GM19438 (cell line): ENCODE measurements around the gene PGS1.
"Not testable (repeated sequence)": the region's sequence is repeated elsewhere in the genome, so short reads cannot be mapped to it uniquely, and the experiment has no call there.

Experiments
- ATAC-seq: cut with Tn5 transposase; IDR thresholded peaks from one replicate; pipeline ENCODE4 v1.9.1; 2021; ENCODE audit warnings: low read depth; ENCODE audit not compliant: unreplicated experiment

PGS1 gene

DNA sequence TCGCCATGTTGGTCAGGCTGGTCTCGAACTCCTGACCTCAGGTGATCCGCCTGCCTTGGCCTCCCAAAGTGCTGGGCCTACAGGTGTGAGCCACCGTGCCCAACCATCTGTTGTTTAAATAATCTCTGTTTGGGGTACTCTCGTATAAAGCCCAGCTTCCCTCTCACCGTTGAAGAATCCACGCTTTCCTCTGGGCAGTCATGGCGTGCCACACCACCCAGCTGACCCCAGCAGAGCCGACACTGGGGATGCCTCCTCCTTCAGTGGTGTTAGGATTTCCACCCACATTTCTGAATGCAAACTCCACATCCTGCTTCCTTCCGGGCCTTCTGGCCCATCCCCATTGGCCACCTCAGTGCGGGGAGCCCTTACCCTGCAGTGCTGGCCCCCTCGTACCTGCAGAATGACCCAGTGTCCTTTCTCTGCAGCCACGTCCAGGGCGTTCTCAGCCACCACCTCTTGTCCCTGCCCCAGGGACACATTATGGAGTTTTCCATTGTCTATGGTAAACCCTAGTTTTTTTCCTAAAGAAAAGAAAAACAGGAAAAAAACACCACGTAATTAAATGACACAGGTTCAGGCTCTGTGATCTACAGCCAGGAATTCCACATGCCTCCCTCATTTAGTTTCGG lies 60.4 kb downstream of the PGS1 start:
- no peak for ATAC-seq

DNA sequence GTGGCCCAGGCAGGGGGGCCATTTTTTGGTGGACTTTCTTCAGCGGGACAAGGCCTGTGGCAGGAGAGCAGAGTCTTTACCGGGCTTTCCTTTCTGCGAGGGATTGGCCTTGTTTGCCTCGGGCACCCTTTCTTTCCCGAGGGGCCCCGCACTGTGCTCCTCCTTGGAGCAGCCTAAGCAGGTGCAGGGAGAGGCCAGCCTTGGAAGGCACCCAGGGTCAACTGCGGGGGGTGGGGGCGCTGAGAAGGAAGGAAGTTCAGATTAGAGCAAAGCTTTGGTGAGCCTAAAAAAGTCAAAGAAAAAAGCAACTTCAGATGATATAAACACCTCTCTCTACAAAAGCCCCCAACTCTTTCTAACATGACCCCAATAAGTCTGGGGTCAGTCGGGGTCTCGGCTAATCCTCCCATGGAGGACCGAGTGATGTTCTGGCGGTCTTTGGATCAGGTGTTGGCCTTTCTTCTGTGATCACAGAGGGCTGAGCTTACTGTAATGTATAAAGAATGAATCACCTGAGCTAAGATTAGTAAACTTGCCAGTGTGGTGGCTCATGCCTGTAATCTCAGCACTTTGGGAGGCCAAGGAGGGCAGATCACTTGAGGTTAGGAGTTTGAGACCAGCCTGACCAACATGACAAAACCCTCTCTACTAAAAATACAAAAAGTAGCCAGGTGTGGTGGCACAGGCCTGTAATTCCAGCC lies 63.0 kb downstream of the PGS1 start:
- no peak for ATAC-seq

DNA sequence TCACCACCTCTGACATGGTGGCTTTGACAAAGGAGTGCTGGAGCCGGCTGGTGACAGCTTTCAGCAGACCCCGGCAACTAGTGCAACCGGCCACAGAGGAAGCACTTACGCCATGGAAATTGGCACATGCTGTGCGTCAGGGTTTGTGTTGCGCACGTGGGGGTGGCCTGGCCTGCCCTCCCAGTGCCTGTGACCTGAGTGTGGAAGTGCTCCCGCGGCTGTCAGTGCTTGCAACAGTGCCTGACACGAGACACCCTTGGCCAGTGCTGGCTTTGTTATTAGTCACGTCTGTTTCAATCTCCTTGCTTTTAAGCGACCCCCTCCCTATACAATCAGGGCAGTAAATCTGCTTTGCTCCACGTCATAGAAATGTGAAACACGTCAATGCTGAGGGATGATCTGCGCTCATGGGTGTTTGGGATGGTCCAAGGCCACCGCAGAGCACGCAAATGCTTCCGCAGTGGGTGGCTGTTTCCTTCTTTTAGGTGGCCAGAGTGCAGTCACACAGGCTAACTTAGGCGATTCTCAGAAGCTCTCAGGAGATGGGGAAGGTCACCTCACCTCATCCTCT lies 64.3 kb downstream of the PGS1 start:
- no peak for ATAC-seq

GRCh38 chr17:78444392-78444791 lies 65.9 kb downstream of the PGS1 start:
- ATAC-seq, result no peak

DNA sequence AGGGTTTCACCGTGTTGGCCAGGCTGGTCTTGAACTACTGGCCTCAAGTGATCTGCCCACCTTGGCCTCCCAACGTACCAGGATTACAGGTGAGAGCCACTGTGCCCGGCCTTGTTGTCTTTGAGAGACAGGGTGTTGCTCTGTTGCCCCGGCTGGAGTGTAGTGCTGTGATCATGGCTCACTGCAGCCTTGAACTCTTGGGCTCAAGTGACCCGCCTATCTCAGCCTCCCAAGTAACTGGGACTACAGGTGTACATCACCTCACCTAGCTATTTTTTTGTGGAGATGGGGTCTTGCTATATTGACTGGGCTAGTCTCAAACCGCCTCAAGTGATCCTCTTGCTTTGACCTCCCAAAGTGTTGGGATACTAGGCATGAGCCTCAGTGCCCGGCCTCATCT lies 68.4 kb downstream of the PGS1 start:
- ATAC-seq, result no peak

DNA sequence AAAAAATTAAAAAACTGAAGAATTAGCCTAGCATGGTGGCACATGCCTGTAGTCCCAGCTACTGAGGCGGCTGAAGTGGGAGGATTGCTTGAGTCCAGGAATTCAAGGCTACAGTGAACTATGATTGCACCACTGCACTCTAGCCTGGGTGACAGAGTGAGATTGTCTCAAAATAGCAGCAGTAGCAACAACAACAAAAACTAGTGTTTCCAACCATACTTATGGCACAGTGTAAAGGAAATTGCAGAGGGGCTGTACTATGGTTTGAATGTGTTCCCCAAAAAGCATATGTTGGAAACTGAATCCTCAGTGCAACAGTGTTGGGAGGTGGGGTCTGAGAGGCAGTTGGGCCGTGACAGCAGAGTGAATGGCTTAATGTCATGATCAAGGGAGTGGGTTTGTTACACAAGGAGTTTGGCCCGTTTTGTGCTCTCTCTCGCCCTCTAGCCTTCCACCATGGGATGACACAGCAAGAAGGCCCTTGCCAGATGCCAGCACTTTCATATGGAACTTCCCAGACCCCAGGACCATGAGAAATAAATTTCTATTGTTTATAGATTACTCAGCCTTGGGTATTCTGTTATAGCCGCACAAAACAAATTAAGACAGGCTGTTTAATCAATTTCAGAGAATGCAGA lies 70.0 kb downstream of the PGS1 start:
- ATAC-seq, result no peak

DNA sequence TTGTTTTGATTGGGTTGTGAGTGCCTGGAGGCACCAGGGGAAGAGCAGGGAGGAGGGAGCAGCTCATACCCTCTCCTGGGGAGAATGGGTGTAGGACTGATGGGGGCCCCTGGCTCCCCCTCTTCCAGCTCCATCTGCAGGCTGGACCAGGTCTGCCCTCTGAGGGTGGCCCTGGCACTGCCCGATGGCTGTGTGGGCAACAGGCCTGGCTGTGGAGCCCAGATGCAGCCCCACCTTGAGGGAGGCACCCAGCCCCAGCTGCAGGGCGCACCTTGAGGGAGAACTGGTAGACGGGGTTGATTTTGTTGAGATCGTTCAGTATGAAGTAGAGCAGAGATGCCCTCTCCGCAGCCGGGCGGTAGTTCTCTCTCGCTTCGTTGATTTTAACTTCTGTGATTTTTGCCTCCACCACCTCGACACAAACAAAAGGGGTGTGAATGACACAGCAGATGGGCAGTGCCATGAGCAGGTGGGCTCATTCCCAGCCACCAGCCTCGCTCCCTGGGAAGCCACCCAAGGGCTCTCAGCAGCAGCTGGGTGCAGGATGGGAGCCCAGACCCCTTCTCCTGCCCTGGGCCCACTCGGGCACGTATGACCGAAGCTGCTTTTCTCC lies 71.6 kb downstream of the PGS1 start:
- no peak for ATAC-seq

GRCh38 chr17:78450696-78451345 lies 72.4 kb downstream of the PGS1 start:
- ATAC-seq, result no peak

GRCh38 chr17:78451753-78452152 lies 73.3 kb downstream of the PGS1 start:
- no peak for ATAC-seq

DNA sequence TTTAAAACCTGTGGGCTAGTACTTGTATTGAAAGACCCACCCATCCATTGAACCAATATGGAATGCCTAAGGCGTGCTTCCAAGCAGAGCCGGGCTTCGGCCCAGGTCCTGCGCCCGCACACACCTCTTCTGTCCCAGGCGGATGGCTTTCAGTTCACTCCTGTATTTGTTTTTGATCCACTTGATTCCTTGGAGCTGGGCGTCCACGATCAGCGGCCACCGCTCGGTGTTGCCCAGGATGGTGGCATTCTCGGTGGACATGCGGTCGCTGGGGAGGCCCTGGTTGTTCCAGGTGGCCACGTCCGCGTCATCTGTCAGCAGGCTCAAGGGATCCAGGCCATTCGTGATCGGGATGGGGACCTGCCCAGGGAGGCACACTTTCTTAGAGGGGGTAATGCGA lies 75.9 kb downstream of the PGS1 start:
- no peak for ATAC-seq

DNA sequence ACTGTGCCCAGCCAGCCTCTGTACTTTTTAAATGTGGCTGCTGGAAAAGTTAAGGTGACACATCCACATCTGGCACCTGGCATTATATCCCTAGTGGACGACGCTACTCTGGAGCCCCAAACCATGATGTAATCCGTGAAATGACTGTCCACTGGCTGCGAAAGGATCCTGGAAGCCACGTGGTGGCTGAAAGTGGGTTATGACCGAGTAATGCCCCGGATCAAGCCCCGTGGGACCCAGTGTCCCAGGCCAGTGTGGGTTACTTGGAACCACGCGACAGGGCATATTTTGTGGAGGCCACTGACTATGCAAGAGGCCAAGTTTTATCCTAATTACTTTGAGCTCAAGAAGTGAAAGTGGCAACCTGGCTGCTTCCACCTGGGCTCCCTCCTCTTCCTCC lies 79.6 kb downstream of the PGS1 start:
- no peak for ATAC-seq

DNA sequence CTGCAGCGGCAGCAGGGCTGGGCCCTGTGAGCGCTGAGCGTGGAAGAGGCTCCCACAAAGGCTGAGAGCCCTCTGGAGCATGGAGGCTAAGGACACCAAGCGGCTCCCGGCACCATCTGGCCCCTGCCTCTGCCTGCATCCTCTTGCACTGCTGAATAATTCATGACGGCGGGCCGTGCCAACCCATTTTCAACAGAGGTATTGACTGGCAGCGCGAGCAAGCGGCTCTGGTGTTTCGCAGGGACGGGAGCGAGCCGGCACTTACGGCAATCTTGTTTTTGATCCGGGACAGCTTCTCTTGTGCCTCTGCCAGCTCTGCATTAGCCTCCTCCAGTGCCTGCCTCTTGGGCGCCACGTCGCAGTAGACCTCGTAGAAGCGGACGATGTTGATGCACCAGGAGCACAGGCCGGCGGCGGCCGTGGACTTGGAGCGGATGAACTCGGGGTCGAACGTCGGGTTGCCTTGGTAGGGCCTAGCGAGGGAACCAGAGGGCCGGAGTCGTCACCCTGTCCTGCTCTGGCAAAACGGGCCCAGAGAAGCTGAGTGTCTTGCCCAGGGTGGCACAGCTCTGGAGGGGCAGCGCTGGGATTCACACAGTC lies 80.4 kb downstream of the PGS1 start:
- ATAC-seq, result no peak

DNA sequence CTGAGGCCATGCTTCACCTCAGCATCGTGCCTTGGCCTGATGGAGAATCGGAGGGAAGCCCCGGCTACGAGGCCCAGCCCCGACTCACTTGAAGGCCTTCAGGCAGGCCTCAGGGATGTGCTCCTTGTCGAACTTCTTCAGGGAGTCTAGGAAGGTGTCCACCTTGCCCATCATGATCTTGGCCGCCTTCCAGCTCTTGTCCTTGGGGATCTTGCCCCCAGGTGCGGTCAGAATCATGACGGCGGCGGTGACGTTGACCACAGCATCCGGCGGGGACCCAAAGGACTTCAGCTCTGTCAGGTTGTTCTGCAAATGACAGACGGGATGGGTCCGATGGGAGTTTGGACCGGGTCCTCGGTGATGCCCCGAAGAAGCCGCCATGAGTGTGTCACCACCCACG lies 81.2 kb downstream of the PGS1 start:
- ATAC-seq, result no peak

GRCh38 chr17:78460176-78460675 lies 81.8 kb downstream of the PGS1 start:
- ATAC-seq, result no peak

GRCh38 chr17:78460951-78461798 lies 82.7 kb downstream of the PGS1 start:
- no peak for ATAC-seq

DNA sequence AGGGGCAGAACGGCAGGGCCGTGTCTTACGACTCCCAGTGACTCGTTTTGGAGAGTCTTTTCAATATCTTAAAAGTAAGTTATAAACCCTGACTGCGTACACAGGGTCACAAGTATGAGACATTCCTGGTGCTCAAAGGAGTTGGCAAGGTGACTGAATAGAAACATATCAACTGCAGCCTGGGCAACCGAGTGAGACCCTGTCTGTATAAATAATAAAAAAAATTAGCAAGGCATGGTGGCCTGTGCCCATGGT lies 83.3 kb downstream of the PGS1 start:
- no peak for ATAC-seq

- ATAC-seq, result no peak
Measured at GRCh38 chr17:78462148-78462547, 83.7 kb downstream of the PGS1 start.

DNA sequence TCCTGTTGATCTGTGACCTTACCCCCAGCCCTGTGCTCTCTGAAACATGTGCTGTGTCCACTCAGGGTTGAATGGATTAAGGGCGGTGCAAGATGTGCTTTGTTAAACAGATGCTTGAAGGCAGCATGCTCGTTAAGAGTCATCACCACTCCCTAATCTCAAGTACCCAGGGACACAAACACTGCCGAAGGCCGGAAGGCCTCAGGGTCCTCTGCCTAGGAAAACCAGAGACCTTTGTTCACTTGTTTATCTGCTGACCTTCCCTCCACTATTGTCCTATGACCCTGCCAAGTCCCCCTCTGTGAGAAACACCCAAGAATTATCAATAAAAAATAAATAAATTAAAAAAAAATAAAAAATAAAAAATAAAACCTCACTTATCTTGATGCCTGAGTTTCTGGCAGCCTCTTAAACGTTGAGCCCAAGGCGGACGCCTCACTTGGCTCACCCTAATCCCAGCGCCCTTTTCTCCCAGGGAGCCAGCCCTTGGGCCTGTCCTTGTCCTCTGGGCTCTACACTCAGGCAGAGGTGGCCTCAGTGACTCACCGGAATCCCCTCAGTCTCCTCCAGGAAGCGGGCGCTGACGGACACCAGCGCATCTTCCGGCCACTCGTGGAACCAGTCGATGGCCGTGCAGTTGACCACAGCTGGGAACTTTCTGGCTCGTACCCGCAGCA lies 87.8 kb downstream of the PGS1 start:
- ATAC-seq, result not testable (repeated sequence)
